Ovary (tissue), 9 donors: ENCODE results near the gene ZNF132. TPM values are rescaled to one million over a fixed set of nuclear protein-coding genes. Genes with fewer than 3 reads are reported as not detected.

Source experiments
- DNase-seq, 5 donors: peaks; one replicate each; pipeline ENCODE4 v3.0.0-alpha.2; 2019 to 2020
- H3K27ac ChIP-seq, 2 donors: fragments of 200-600 bp; one replicate each; pipeline versions ENCODE4 v1.5.1 to v1.8.0; 2019 to 2022
- H3K27me3 ChIP-seq: fragments of 200-600 bp; one replicate; pipeline ENCODE4 v1.8.0; 2022
- H3K36me3 ChIP-seq: fragments of 200-600 bp; sonication (generic); one replicate; pipeline ENCODE4 v1.5.1; 2019
- H3K4me1 ChIP-seq: one replicate; pipeline ENCODE4 v1.8.1; 2013; ENCODE audit warnings: mild to moderate bottlenecking, moderate library complexity; ENCODE audit not compliant: insufficient read depth
- H3K4me3 ChIP-seq: fragments of 200-600 bp; sonication (generic); one replicate; pipeline ENCODE4 v1.5.1; 2017
- H3K9me3 ChIP-seq, 2 donors: fragments of 200-600 bp in 1 of 2; sonication (generic) in 1 of 2; one replicate each; pipeline versions ENCODE4 v1.5.1 to v1.8.1; 2013 to 2019; ENCODE audit warnings: mild to moderate bottlenecking in 1 of 2, moderate library complexity in 1 of 2
- EP300 ChIP-seq: sonication (generic); formaldehyde crosslinking; IDR thresholded peaks from one replicate; pipeline ENCODE4 v1.6.1; 2017; ENCODE audit warnings: antibody characterized with exemption
- POLR2A ChIP-seq: fragments of 450-650 bp; IDR thresholded peaks from one replicate; pipeline ENCODE4 v1.6.1; 2017; ENCODE audit warnings: antibody characterized with exemption, mild to moderate bottlenecking, moderate library complexity
- WGBS, 3 donors: extraction: QIAGEN DNeasy Blood & Tissue Kit in 1 of 3; methylation state at CpG; one replicate each; pipeline versions ENCODE4 v1.1.5 to v1.1.7; 2013 to 2017; 5-methylcytosine and 5-hydroxymethylcytosine counted together
- intact Hi-C, 4 donors: fragments of 100-400 bp; cut with DNase I; formaldehyde crosslinking; loops; one replicate each; pipeline versions ENCODE4 v1.11.0 to v1.15.1; 2022 to 2023
- polyA plus RNA-seq, 2 donors: library from polyadenylated mRNA; stranded (reverse); fragments of 200-250 nt in 1 of 2; fragments of 350-450 nt in 1 of 2; fragmentation: Illumina TruSeq in 1 of 2; extraction: RNeasy Lipid Tissue Mini Kit (QIAGEN cat#74804) in 1 of 2; gene quantifications; one replicate each; pipeline ENCODE4 v1.2.3, GENCODE V29; 2013 to 2014
- total RNA-seq, 7 donors: library from RNA; depleted of rRNA in 2 of 7; stranded (reverse); fragments of >200 nt in 2 of 7; fragmentation: NEBNext Ultra II Directional in 3 of 7; extraction: Animal tissue kit (Norgen Biotek cat#: 25700) in 3 of 7; gene quantifications; one replicate each; pipeline versions ENCODE4 v1.1.0 to v1.2.4, GENCODE V29; 2016 to 2023
- TF ChIP-seq, protein P1 (sequence below), 3 donors: fragments of 450-650 bp in 2 of 3; fragments of 200-600 bp in 1 of 3; IDR thresholded peaks; one replicate each; pipeline versions ENCODE4 v1.5.1 to v1.8.0; 2016 to 2022; ENCODE audit warnings: antibody characterized with exemption in 3 of 3, mild to moderate bottlenecking in 1 of 3
- donor health status: DM: no; HTN: no; CAD: no; lungs with moderate emphysema.
- donor health status: DM: no; HTN: no; CAD: no.
- donor health status: Bipolar disorder and iron deficiency.
- donor health status: DM: yes; HTN: yes; CAD: no.
- donor health status: DM: no; HTN: no; CAD: no.
- donor health status: DM: yes; HTN: yes; CAD: no.

The ZNF132 gene
- total and polyA plus RNA-seq, 9 donors = 3.3 to 12.5 (median 8.2) TPM

DNA sequence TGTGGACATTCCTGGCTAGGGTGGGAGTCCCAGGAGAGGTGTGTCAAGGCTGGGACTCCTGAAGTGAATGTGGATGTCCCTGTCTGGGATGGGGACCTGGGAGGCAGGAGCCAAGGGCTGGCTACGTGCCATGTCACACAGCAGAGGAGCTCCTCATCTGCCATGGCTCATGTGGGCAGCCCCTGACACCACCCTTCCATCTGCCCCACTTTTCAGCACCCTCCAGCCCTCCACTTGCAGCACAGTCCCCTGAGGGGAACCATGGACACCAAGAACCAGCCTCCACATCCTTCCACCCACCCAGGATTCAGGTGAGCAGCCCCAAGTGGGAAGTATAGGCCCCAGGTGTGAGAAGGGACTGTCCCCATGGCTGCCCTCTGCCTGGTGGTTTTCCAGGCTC, 37.9 kb upstream of the ZNF132 start:
- Histone ChIP-seq H3K4me1 (peaks cover 6% of the 10 kb centered on the region), H3K27me3 (no peaks in the 10 kb centered on the region), H3K27ac (no peak overlapping the region), H3K9me3 (no peaks in the 10 kb centered on the region), H3K4me3 (no peak overlapping the region), H3K36me3 (no peaks in the 10 kb centered on the region)
- TF ChIP-seq, protein P1, sequence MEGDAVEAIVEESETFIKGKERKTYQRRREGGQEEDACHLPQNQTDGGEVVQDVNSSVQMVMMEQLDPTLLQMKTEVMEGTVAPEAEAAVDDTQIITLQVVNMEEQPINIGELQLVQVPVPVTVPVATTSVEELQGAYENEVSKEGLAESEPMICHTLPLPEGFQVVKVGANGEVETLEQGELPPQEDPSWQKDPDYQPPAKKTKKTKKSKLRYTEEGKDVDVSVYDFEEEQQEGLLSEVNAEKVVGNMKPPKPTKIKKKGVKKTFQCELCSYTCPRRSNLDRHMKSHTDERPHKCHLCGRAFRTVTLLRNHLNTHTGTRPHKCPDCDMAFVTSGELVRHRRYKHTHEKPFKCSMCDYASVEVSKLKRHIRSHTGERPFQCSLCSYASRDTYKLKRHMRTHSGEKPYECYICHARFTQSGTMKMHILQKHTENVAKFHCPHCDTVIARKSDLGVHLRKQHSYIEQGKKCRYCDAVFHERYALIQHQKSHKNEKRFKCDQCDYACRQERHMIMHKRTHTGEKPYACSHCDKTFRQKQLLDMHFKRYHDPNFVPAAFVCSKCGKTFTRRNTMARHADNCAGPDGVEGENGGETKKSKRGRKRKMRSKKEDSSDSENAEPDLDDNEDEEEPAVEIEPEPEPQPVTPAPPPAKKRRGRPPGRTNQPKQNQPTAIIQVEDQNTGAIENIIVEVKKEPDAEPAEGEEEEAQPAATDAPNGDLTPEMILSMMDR (IDR thresholded peaks at IDR 0.05) = no peak
- TF ChIP-seq EP300 = no peak
- TF ChIP-seq POLR2A = no peak
- 83 to 97% (median 94%) methylated on average over 1 of the region's 1 CpG for WGBS, 3 donors
- DNase-seq = peak in 1 of 5 donors; percentile 55
- intact Hi-C loops = no loop called here

DNA sequence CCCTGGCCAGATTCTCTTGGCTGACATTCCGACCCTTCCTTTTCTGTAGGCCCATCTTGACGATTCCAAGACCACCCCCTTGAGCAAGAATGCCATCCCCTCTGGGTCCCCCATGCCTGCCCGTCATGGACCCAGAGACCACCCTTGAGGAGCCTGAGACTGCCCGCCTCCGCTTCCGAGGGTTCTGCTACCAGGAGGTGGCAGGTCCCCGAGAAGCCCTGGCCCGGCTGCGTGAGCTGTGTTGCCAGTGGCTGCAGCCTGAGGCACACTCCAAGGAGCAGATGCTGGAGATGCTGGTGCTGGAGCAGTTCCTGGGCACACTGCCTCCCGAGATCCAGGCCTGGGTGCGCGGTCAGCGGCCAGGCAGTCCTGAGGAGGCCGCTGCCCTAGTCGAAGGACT, 37.2 kb upstream of the ZNF132 start:
- DNase-seq = no peak
- WGBS, 3 donors = 84 to 88% (median 87%) methylated on average over 15 of the region's 15 CpGs
- intact Hi-C loops = no loop called here
- Histone ChIP-seq H3K4me3 (no peak overlapping the region), H3K4me1 (peaks cover 6% of the 10 kb centered on the region), H3K36me3 (no peaks in the 10 kb centered on the region), H3K9me3 (no peaks in the 10 kb centered on the region), H3K27ac (peak overlapping the region in 1 of 2 donors; percentile 91), H3K27me3 (no peaks in the 10 kb centered on the region)
- TF ChIP-seq POLR2A (no peak), EP300 (no peak)
- TF ChIP-seq, protein P1 (IDR thresholded peaks at IDR 0.05) = no peak

DNA sequence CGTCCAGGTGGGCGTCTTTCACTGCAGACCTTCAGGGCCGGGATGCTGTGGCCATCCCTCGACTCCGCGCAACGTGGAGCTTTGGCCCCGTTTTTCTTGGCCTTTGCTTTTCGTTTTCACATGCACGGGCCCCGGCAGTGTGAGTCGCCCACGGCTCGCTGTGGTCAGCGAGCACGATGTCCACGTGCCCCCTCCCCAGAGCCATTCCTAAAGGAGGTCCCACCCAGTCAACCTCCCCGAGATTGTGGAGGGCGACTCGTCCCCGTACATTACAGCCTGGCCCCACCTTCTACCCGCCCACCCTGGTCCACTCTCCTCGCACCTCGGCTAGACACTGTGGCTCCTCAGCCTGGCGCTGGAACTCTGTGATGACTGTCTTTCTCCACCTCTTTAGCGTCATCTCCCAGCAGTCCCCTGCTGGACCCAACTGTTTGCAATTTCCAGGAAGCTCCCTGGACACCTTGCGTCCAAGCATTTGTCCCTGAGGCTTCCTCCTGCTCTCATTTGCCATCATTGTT, 36.6 kb upstream of the ZNF132 start:
- H3K4me1 ChIP-seq = peaks cover 6% of the 10 kb centered on the region
- H3K9me3 ChIP-seq = no peaks in the 10 kb centered on the region
- WGBS, 3 donors = 2 to 3% (median 2%) methylated on average over 27 of the region's 27 CpGs
- no peaks in the 10 kb centered on the region for H3K27me3 ChIP-seq
- H3K4me3 ChIP-seq = peak overlapping the region; percentile 70
- no peak for DNase-seq
- intact Hi-C loops = no loop called here
- no peaks in the 10 kb centered on the region for H3K36me3 ChIP-seq
- TF ChIP-seq, protein P1 (IDR thresholded peaks at IDR 0.05) = no peak
- TF ChIP-seq EP300 (no peak), POLR2A (no peak)
- peak overlapping the region; percentile 73 to 91 for H3K27ac ChIP-seq

DNA sequence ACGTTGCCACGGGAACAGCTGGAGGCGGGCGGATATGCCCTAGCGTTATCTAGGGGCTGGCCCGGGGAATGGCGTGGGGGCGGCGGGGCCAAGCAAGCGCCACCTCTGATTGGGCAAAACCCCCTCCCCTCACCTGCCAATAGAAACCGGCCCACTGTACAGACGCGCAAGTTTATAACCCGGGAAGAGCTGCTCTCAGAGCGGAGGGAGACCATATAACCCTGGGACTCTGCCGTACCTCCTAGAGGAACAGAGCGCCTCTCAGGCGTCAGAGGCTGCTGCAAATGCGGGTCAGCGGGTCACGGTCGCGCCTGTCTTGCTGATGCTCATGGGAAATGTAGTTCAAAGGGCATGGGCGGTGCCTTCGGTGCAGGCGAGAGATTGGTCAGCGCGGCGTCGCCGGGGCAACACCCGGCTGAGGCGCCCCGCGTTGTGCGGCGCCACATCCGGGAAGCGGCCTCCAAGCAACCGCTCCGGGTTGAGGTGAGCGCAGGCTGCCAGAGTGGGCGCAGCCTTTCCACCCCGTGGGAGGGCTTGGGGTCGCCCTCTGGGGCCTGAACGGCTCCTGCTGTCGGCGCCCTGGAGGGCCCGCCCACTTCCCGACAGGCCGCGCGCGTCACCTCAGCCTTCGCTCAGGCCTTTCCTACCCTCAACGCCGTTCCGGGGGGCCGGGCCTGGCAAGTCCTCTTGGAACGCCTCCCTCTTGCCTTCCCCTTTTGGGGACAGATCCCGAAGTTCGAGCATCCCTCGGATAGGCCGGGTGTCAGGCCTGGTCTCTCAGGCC, 36.0 kb upstream of the ZNF132 start, which contains the start of gene ZNF446:
Gene ZNF446 (plus strand): TSS at position 639 of the 784 bp plus-strand sequence. CDS start 867 bp downstream, outside the sequence.
- Histone ChIP-seq H3K9me3 (no peaks in the 10 kb centered on the region), H3K36me3 (no peaks in the 10 kb centered on the region), H3K4me1 (peaks cover 6% of the 10 kb centered on the region), H3K27me3 (no peaks in the 10 kb centered on the region), H3K27ac (peak within 1 kb of the TSS; percentile 73 to 91), H3K4me3 (peak within 1 kb of the TSS; percentile 70)
- peak; percentile 96 to 98 (median 97) for DNase-seq
- intact Hi-C loops = no loop called here
- TF ChIP-seq POLR2A (peak; percentile 54), EP300 (peak; percentile 64)
- TF ChIP-seq, protein P1 (IDR thresholded peaks at IDR 0.05) = peak in 1 of 3 donors; percentile 28
- WGBS, 3 donors = 0% methylated on average over 45 to 64 of the region's 64 CpGs
